Midbrain (tissue), 1 donor: ENCODE data around the gene FEZ2.

Experiments used
- DNase-seq: peaks from one replicate; lab custom pipeline; 2025; lab: John Stamatoyannopoulos, UW

The FEZ2 gene

GRCh38 chr2:36528766-36529392, 69.1 kb downstream of the FEZ2 start:
- DNase-seq: no peak

- no peak for DNase-seq
These were observed 69.7 kb downstream of the FEZ2 start for GRCh38 chr2:36528274-36528673.

- no peak for DNase-seq
These were observed 71.7 kb downstream of the FEZ2 start for GRCh38 chr2:36526226-36526625.

GRCh38 chr2:36525245-36525644, 72.7 kb downstream of the FEZ2 start:
- no peak for DNase-seq

GRCh38 chr2:36523153-36523552, 74.8 kb downstream of the FEZ2 start:
- no peak for DNase-seq

GRCh38 chr2:36520431-36520830, 77.5 kb downstream of the FEZ2 start:
- DNase-seq: no peak

- DNase-seq: no peak
These were observed 81.7 kb downstream of the FEZ2 start for GRCh38 chr2:36516136-36516870.

GRCh38 chr2:36515538-36515937, 82.4 kb downstream of the FEZ2 start:
- DNase-seq: no peak

- no peak for DNase-seq
These were observed 84.3 kb downstream of the FEZ2 start for GRCh38 chr2:36513661-36514060.

- no peak for DNase-seq
These were observed 85.3 kb downstream of the FEZ2 start for GRCh38 chr2:36512705-36513104.

- DNase-seq: no peak
These were observed 85.9 kb downstream of the FEZ2 start for GRCh38 chr2:36511858-36512603.

GRCh38 chr2:36509075-36509474, 88.9 kb downstream of the FEZ2 start:
- no peak for DNase-seq

- peak; percentile 64 for DNase-seq
These were observed 90.6 kb downstream of the FEZ2 start for GRCh38 chr2:36507408-36507812.
